H1 (cell line): ENCODE data around the gene TCF7L2. TPM values are rescaled to one million over a fixed set of nuclear protein-coding genes. Genes with fewer than 3 reads are reported as not detected.

Experiments
- KDM5A ChIP-seq: fragments of 200-600 bp; IDR thresholded peaks from 2 replicates; pipeline ENCODE4 v1.7.1; 2012; ENCODE audit warnings: mild to moderate bottlenecking, low read length, inconsistent platforms, mixed read lengths
- NRF1 ChIP-seq: IDR thresholded peaks from 2 replicates; pipeline ENCODE4 v1.6.1; 2011; ENCODE audit warnings: mild to moderate bottlenecking, low read depth, low read length, improper control_type of control experiment
- RXRA ChIP-seq: IDR thresholded peaks from 2 replicates; pipeline ENCODE4 v1.6.1; 2011; ENCODE audit warnings: low read depth, mild to moderate bottlenecking, low read length, moderate library complexity; ENCODE audit not compliant: insufficient read depth
- polyA plus RNA-seq, 7 experiments: library from polyadenylated mRNA; depleted of rRNA in 3 of 7; stranded (reverse) in 5 of 7; unstranded in 2 of 7; fragments of >200 nt in 5 of 7; fragments of 200-250 nt in 2 of 7; gene quantifications; 1 replicate in 5 of 7; 2 replicates in 1 of 7; 4 replicates in 1 of 7; pipeline versions ENCODE4 v1.2.1 to v1.2.3, GENCODE V29; 2011 to 2013; ENCODE audit warnings: missing spikeins in 2 of 7, mixed read lengths in 2 of 7
- total RNA-seq: library from RNA; stranded (reverse); fragmentation: NEBNext Ultra II Directional; extraction: Animal tissue kit (Norgen Biotek cat#: 25700); gene quantifications from 2 replicates; pipeline ENCODE4 v1.2.1, GENCODE V29; 2021

The TCF7L2 gene
- total and polyA plus RNA-seq, 2 of the 8 experiments (the other 6 are each of a cell fraction or from before 2014, with no cell fraction given) = 33.9 to 67.3 TPM

DNA sequence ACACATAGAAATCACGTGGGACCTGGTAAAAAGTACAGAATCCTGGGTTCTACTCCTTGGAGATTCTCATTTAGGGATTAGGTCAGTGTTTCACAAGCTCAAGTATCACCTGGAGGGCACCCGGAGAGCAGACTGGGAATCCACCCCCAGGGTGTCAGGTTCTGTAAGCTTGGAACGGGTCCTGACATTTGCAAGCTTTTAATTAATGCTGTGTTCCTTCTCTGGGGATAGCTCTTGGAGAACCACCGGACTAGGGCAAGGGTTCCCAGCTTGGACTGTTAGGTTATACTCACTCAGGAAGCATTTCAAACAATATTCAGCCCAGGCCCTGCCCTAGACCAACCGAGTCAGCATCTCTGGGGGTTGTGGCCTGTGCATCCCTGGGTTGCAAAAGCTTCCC lies 23.0 kb downstream of the TCF7L2 start (continued):
- TF ChIP-seq RXRA (no peak), NRF1 (no peak), KDM5A (no peak)
